HG02798 (cell line): ENCODE data around the gene NTN1.

Experiments
- ATAC-seq: cut with Tn5 transposase; IDR thresholded peaks from one replicate; pipeline ENCODE4 v1.9.1; 2021; ENCODE audit warnings: mild to moderate bottlenecking; ENCODE audit not compliant: unreplicated experiment, poor library complexity

The NTN1 gene

DNA sequence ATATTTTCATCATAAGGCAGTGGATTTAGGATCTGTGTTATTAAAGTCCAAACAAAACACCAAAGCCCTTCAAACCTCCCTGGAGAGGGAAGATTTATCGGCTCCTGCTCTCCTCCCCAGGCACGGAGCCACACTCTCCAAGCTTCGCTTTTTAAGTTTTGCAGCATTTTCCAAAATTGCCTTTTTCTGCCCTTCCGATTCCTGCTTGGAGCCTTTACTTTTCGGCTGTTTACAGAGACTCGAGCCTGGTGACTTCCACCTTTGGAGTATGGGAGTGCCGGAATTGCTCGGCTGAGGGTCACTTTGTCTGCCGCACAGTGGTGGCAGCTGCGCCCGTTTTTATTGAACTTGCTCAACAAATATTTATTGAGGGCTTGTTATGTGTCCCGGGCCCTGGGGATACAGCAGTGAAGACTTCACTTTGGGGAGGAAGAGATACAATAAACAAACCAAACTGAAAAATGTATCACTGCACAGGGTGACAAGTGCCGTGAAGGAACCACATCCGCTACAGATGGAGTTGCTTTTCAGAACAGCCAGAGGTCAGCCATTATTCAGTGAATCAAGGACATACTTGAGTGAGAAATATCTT, 185.5 kb downstream of the NTN1 start:
- no peak for ATAC-seq

DNA sequence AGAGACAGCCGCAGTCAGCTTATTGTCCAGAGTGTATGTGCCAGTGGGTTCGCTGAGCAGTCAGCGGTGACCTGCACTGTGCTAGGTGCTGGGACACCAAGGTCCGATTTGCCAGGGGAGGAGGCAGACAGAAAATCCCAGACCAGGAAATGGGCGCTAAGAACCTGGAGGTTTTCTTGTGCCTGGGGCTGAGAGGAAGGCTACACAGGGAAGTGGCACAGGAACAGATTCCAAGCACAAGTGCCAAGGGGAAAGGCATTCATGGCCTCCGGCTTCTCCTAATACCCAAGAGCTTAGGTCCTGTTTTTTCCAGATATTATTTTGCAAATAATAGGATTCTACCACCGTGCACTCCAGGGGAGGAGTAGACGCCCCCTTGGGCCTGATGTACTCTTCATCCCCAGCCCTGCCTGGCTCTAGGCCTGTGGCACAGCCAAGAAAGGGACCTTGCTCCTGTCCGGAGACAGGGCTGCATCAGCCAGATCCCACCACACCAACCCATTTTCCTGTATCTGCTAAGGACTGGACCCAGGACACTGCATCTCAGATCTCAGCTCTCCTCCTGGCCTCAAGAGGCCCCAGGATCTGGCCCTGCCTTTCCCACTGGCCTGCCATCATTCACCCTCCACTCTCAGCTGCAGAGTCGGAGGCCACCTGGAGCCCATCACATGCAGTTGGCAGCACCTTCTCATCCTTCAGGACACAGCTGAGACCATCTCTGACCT, 187.2 kb downstream of the NTN1 start:
- no peak for ATAC-seq

DNA sequence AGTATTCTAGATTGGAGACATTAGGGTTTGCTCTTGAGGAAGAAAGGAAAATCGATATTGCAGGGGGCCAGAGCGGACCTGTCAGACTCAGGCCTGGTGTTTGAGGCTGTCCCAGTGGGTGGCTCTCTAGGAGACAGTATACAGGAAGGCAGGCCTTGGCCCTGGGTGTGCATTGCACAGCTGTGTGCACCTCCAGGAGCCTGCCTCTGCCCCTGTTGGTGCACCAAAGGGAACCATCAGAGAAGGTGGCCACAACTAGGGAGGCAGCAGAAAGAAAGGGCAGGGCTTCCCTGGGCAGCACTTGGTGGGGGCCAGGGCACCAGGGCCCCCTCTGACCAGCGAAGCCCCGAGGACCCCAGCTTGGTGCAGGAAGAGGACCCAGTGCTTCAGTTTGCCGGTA, 188.0 kb downstream of the NTN1 start:
- no peak for ATAC-seq

DNA sequence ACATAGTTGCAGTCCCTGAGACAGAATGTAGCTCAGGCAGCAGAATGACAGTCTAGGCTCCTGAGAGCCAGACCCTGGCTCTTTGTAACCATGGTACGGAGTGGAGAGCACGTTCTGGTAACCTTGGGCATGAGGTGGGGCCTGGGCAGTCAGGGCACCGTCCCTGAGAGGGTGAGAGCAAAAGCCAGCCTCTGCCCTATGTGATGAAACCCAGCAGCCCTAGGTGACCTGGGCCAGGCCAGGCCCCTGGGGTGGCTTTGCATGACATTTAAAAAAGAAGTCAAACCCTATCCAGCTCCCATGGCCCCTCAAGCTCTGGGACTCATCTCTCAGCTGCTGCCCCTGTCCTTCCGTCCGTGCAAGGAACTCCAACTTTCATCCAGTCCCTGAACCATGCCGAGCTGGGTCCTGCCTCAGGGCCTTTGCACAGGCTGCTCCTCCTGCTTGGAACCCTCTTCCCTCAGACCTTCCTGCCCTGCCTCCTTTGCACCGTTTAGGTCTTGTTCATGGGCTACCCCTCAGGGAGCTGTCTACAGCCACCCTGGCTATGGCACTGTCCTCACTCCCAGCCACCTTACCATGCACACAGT, 188.6 kb downstream of the NTN1 start:
- ATAC-seq = no peak

DNA sequence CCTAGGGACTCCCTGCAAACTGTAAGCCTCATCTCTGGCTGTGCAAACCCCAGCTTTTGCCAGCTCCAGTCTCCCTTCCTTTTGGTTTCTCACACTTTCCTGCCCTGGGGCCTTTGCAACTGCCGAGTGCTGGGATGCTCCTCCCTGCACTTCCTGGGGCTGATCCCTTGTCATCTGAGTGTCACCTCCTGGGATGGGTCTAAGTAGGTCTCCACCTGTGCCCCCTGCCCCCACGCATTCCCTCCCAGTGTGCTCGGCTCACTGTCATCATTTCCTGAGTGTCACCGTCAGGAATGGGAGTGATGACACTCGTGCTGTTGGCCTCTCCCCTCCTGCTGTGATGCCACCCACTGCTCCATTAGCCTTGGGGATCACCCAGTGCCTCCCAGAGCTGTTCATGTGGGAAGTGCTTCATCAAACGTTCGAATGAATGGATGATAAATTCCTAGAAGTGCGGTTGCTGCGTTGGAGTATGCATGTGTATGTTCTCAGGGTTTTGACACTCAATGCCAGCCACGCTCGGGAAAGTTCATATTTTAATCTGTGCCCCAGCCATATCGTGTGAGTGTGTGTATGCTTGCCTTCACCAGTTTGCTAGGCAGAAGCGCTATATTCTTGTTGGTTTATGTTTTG, 189.9 kb downstream of the NTN1 start:
- ATAC-seq = no peak

DNA sequence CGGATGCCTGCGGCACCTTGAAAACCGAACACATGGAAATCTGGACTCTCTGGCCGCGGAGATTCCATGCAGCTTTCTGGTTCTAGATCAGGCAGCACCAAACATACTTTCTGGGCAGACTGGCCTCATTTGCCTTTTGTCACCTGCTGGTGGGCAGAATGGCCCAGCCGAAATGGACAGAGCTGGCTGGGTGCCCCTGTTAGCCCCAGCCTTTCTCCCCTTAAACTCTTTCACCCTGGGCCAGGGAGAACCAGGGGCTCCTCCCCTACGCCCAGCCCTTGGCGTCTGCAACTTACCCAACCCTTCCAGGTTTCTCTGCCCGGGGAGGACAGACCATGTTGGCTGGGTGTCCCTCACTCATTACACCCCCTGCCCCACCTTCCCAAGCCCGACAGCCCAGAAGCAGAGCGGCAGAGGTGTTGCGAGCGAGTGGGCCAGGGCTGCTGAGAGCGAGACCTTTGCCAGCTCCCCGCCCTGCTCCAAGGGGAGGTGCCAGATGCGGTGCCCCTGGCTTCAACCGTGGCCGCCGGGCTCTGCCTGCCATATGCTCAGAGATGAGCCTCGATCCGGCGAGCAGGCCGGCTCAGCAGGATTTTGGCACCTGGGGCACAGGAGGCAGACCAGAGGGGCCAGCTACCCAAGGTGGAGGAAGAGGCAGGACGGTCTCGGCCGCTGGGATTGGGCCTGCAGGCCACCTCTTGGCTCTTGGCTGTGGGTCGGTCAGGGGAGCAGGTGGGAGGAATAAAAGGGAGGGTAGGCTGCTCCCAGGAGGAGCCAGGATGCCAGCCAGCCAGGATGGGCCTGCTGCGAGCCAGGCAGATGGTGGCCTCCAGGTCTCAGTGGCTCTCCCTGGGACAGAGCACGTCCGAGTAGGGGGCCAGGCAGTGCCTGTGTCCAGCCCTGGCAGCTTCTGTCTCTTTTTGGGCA, 191.3 kb downstream of the NTN1 start:
- no peak for ATAC-seq

DNA sequence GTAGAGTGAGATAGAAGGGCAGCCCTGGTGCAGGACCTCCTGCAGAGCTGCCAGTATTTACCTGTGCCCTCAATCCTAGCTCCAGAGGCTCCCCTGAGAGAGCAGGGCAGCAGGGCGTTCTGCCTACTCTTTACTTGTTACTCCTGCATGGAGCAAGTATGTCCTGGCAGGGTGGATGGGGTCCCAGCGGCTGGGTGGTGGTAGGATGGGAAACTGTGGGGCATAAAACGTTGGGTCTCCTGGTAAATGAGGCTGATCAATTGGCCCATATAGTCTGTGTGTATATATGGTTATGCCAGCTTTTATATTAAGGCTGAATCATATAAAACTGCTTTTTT, 192.0 kb downstream of the NTN1 start:
- ATAC-seq = no peak

DNA sequence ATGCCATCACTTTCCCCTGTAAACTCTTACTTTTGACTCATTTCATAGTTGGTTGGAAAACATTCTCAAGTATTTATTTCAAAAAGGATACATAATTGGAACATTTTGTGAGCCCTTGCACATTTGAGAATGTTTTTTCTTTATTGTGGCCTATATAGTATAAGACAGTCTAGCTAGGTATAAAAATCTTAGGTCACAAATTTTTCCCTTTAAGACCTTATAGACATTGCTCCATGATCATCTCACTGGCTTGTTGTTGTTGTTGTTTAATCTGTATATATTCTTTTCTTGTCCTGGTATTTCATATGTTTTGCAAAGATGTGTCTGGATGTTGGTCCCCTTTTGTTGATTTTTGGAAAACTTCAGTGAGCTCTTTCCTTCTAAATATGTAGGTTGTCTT, 194.2 kb downstream of the NTN1 start:
- no peak for ATAC-seq

DNA sequence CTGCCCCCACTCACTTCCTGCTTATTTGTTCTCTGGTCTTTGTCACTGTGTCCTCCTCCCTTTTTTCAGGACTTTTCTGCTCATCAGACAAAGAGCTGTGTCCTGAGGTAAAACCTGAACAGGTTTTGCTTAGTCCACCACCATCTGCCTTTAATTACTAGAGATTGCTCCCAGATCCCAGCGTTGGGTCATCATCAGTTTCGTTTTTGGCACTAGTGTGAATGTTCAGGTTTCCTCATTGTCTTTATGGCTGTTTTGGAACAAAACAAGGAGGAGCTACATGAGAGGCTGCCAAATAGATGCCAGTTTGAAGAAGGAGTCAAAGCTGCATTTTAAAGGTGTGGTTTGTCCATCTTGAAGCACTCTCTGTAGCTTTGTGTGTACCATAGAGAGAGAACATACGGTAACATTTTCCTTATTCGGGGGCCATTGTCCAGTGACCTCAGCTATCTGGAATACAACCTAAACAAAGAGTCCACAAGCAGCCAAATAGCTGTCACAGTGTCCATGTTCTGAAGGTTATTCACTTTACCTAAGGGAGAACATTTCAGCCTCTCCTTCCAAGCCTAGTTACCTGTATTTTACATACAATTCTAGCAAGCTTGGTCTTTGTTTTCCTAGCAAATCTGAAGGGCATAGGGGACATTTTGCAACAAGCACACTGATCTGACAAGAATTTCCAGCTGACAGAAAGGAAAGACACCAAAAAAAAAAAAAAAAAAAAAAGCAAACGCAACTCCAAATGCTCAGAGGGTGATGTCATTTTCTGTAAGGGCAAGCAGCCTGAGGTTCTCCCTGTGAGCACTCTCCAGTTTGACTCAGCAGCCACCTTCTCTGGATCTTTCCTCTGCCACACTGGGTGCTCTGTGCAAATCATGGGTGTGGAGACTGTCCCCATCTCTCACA, 196.1 kb downstream of the NTN1 start:
- no peak for ATAC-seq

DNA sequence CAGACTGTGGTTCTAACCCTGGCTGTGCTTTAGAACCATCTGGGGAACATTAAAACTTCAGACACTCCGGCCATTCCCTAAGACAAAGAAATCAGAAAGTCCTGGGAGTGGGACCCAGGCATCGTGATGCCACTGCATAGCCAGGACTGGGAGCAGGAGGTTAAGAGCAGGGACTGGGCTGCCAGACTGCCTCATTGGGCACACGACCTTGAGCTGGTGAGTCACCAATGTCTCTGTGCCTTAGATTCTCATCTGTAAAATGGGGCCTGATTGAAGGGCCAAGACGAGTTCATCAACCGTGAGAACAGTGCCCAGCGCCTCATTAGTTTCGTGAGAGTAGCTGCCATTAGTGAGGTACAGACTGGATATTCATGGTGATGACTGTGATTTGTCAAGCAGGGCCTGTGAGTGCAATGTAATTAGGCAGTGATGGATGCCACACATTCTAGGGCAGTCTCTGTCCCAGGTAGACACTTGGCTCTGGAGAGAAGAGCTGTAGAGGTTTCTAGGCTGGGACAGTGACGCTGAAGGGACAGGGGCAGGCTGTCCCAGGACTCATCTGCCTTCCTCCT, 196.8 kb downstream of the NTN1 start:
- no peak for ATAC-seq

DNA sequence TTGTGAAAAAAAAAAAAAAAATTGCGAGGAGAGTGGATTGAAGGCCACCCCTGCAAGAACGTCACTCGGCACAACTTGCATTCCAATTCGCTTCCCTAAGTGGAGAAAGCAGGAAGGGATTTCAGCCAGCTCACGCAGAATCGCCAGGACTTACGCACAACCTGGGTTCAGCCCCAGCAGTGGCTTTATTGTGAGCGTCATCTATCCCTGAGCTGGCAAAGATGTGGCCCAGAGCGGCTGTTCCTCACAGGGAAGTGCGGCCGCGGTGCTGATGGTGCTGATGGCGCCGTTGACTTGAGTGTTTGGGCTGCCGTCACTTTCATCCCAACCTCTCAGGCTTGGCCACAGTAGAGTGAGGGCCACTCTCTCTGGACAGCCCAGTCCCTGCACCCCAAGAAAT, 197.6 kb downstream of the NTN1 start:
- no peak for ATAC-seq

DNA sequence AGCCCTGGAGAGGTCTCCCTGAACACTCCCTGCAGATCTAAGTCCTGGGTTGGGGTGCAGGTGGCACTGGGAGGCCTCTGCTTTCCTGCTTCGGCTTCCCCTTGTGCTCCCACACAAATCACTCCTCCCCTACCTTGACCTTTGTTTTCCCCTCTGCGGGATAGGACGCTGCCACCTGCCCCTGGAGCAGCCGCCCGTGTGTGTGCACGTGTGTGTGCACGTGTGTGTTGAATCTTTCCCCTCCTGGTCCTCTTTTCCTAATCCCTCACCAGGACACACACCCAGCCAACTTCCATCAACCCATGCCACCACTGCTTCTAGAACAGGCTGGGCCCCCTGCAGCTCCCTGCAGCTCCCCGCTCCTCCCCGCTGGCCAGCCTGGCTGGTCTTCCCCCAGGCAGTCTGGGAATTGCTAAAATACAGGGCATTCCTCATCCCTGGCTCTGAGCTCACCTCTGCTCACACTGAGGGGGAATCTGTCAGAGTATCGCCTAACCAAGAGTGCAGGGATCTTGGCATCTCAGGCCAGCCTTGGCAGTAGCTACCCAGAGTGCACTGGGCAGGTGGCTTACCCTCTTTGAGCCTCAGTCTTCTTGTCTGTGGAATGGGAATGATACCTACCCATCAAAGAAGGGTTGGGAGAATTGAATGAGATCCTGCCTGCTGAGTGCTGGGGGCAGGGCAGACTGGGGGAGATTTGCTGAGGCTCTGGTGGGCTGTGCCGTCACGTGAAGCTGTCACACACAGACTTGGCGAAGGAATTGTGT, 198.5 kb downstream of the NTN1 start:
- ATAC-seq = no peak

DNA sequence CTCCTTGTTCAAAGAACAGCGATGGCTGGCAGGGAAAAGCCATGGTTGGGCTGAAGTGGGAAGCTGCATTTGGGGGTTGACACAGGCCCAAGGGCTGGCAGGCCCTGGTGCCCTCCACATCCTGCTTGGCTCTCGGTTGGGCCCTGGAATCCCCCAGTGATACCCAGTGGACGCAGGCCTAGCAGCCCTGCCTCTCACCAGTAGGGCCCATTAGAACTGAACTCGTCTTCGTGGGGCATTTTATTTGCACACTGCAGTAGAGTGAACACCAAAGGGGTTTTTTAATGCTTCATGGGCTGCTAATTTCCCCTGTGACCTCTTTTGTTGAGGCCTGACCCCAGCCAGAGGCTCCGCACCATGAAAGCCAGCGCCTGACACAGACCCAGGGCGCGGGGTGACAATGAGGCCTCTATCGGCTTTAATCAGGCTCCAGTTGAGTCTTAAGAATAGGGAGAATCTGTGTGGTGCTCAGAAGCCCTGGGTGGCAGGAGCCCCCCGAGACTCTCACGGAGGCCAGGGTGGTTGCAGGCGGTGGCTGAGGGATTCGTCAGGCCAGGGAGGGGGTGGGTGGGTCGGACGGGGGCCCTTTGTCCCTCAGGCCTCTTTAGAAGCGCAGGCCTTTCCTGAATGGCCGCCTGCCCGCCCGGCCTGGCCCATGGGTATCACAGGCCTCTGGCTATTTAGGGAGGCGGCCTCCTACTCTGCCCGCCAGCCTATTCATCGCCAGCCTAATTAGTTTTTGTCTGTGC, 199.3 kb downstream of the NTN1 start:
- no peak for ATAC-seq

DNA sequence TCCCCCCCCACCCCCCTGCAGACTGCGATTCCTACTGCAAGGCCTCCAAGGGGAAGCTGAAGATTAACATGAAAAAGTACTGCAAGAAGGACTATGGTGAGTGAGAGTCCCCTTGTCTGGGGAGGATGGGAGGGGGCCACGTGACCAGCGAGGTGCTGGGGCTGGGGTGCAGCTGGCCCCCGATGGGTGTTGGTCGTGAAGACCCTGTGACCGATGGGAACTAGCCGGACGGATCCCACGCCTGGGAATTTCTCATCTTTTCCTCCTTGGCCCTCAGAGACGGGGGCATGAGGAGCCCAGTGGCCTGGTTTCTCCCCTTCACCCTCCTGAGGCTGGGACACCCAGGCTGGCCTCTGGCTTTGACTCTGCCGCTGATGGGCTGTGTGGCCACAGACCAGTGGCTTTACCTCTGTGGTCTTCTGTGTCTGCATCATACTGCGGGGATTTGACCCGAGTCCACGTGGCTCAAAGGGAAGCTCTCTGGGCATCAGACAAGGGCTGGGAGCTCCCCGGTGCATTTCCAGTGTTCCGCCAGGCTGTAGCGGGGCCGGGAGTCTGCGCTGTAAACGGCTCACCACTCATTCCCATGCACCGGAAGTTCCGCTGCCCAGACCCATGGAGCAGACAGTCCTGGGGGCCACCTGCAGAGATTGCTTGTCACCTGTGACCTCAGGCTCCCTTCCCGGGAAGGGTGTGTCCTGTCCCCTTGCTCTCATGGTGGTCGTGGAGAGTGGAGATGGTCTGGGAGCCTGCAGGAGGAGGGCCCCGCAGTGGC, 200.0 kb downstream of the NTN1 start:
- no peak for ATAC-seq

DNA sequence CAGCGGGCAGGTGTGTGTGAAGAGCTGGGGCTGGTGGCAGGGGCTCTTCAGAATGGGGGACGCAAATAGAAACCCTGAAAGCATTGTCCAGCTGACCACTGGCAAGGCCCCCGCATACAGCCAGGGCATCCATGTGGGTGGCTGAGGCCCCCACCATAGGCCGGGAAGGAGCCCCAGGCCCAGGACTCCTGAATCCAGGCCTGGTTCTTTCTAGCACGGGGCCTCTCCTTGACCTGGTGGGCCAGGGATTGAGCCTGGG, 200.5 kb downstream of the NTN1 start:
- no peak for ATAC-seq

DNA sequence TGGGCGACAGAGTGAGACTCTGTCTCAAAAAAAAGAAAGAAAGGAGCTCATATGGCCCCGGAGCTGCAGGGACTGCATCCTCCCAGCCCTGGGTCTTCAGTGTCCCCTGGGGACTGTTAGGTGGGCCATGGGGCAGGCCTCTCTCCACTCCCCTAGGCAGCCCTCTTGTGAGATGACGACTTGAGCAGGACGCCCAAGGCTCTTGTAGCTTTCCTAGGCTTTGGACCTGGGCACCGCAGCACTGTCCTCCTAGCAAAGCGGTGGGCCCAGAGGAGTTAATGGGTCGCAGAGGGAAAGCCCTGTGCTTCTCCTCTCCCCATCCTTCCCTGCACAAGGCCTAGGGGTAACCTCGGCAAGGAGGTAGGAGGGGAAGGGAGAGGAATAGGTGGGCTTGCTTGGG, 202.2 kb downstream of the NTN1 start:
- ATAC-seq = no peak

DNA sequence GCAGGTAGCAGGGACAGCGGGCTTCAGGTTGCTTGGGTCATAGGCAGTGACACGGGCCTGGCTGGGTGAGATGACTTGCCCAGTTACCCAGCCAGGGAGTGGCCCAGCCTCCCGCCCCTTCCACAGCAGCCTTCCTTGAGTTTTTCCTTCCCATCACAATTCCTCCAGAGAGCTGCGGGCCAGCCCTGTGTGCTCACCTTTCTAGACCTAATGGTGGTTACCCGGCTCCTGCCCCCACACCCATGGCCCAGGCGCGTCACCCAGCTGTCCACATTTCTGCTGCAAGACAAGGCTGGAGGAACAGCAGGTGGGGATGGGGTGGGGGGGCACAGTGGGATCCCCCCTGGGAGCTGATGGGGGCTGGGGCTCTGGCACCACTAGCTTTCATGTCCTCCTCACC, 203.2 kb downstream of the NTN1 start:
- ATAC-seq = no peak
